Esophagus muscularis mucosa (tissue), 3 donors: ENCODE data around the gene CTNS.

Source experiments
- POLR2A ChIP-seq: fragments of 450-650 bp; IDR thresholded peaks from one replicate; pipeline ENCODE4 v1.6.1; 2017; ENCODE audit warnings: antibody characterized with exemption, moderate library complexity, mild to moderate bottlenecking, low read depth
- POLR2AphosphoS5 ChIP-seq, 2 donors: sonication (generic); formaldehyde crosslinking; IDR thresholded peaks; one replicate each; pipeline ENCODE4 v1.6.1; 2017; ENCODE audit warnings: antibody characterized with exemption in 2 of 2
- TF ChIP-seq, protein P1 (sequence below), 3 experiments: fragments of 200-600 bp in 2 of 3; fragments of 450-650 bp in 1 of 3; sonication (generic) in 2 of 3; IDR thresholded peaks; one replicate each; pipeline ENCODE4 v1.5.1; 2017 to 2019; ENCODE audit warnings: antibody characterized with exemption in 3 of 3, mild to moderate bottlenecking in 2 of 3, moderate library complexity in 1 of 3

DNA sequence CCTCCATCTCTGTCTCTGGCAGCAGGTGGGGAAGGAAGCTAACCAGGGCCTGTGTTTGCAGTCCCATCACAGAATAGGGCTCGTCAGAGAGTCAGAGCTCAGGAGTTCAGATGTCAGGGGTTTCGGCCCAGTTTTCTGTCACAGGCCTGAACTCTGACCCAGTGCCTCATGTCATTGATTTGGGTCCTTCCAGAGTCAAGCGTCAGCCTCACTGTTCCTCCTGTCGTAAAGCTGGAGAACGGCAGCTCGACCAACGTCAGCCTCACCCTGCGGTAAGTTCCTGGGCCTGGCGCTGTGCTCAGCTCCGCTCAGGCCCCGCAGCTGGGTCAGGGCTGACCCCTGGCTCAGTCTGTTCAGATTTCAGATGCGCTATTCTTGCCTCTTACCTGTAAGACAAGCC, 10.7 kb downstream of the CTNS start:
- TF ChIP-seq, protein P1, sequence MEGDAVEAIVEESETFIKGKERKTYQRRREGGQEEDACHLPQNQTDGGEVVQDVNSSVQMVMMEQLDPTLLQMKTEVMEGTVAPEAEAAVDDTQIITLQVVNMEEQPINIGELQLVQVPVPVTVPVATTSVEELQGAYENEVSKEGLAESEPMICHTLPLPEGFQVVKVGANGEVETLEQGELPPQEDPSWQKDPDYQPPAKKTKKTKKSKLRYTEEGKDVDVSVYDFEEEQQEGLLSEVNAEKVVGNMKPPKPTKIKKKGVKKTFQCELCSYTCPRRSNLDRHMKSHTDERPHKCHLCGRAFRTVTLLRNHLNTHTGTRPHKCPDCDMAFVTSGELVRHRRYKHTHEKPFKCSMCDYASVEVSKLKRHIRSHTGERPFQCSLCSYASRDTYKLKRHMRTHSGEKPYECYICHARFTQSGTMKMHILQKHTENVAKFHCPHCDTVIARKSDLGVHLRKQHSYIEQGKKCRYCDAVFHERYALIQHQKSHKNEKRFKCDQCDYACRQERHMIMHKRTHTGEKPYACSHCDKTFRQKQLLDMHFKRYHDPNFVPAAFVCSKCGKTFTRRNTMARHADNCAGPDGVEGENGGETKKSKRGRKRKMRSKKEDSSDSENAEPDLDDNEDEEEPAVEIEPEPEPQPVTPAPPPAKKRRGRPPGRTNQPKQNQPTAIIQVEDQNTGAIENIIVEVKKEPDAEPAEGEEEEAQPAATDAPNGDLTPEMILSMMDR (IDR thresholded peaks at IDR 0.05), result no peak
- TF ChIP-seq POLR2A (no peak), POLR2AphosphoS5 (IDR thresholded peaks at IDR 0.05) (no peak)
